Liver (tissue), 3 donors: ENCODE data around the gene TTYH3.

Experiments
- EGR1 ChIP-seq, 2 donors: IDR thresholded peaks; 2 replicates each; pipeline ENCODE4 v1.6.1; 2016 to 2018; ENCODE audit warnings: antibody characterized with exemption in 2 of 2, low read depth in 2 of 2
- JUND ChIP-seq, 2 donors: IDR thresholded peaks; 2 replicates each; pipeline ENCODE4 v1.6.1; 2016; ENCODE audit warnings: antibody characterized with exemption in 2 of 2
- RAD21 ChIP-seq, 2 donors: IDR thresholded peaks; 2 replicates each; pipeline ENCODE4 v1.6.1; 2016; ENCODE audit warnings: antibody characterized with exemption in 2 of 2, mild to moderate bottlenecking in 2 of 2
- TAF1 ChIP-seq: conservative IDR thresholded peaks from 2 replicates; pipeline ENCODE4 v1.6.1; 2016; ENCODE audit warnings: antibody characterized with exemption, mild to moderate bottlenecking
- TF ChIP-seq, protein P1 (sequence below): IDR thresholded peaks from 2 replicates; pipeline ENCODE4 v1.6.1; 2016; ENCODE audit warnings: antibody characterized with exemption
- TF ChIP-seq, protein P2 (sequence below): fragments of 150-350 bp; IDR thresholded peaks from 2 replicates; pipeline ENCODE4 v1.5.1; 2017; ENCODE audit warnings: improper control_type of control experiment, low read depth, low read length; ENCODE audit not compliant: missing input control
- TF ChIP-seq, protein P3 (sequence below): IDR thresholded peaks from 2 replicates; pipeline ENCODE4 v1.6.1; 2016; ENCODE audit warnings: antibody characterized with exemption
- donor health status: healthy.
- donor health status: healthy.

DNA sequence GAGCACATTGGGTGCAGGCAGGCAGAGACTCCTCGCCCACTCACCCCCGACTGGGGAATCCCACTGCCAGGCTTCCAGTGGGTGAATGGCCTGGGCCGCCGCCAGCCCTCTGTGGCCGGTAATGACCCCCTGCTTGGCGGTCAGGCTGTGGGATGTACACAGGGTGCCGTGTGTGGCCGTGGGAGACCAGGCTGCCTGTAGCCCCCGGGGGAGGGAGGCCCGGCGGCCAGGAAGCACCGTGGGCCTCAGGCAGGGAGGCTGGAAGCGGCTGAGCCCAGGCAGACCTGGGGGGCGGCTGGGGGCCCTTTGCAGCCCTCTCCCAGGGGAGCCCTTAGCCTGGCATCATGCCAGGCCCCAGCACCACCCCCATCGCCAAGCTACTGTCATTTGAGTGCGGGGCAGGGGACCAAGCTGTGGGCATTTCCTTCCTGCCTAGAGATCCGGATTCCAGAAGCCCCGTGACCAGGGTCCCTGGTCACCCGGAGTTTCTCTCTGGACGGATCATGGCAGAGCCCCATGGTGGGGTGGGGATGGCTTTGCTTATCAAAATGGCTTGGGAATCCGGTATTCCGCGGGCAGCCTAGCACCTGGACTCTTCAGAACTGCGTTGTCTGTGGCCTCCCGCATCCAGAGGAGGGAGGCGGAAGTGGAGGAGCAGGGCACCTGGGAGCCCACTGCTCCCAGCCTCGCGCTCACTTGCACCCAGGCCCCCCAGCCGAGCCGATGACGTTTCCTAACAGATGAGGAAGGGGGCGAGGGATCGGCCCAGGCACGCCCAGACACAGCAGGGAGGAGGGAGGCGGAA is 1.1 kb downstream of the TTYH3 start:
- TF ChIP-seq, protein P1, sequence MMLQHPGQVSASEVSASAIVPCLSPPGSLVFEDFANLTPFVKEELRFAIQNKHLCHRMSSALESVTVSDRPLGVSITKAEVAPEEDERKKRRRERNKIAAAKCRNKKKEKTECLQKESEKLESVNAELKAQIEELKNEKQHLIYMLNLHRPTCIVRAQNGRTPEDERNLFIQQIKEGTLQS = no peak
- TF ChIP-seq, protein P2, sequence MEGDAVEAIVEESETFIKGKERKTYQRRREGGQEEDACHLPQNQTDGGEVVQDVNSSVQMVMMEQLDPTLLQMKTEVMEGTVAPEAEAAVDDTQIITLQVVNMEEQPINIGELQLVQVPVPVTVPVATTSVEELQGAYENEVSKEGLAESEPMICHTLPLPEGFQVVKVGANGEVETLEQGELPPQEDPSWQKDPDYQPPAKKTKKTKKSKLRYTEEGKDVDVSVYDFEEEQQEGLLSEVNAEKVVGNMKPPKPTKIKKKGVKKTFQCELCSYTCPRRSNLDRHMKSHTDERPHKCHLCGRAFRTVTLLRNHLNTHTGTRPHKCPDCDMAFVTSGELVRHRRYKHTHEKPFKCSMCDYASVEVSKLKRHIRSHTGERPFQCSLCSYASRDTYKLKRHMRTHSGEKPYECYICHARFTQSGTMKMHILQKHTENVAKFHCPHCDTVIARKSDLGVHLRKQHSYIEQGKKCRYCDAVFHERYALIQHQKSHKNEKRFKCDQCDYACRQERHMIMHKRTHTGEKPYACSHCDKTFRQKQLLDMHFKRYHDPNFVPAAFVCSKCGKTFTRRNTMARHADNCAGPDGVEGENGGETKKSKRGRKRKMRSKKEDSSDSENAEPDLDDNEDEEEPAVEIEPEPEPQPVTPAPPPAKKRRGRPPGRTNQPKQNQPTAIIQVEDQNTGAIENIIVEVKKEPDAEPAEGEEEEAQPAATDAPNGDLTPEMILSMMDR = no peak
- no peak for TF ChIP-seq TAF1
- TF ChIP-seq JUND (IDR thresholded peaks at IDR 0.05) = no peak
- no peak for TF ChIP-seq RAD21 (IDR thresholded peaks at IDR 0.05)
- TF ChIP-seq, protein P3, sequence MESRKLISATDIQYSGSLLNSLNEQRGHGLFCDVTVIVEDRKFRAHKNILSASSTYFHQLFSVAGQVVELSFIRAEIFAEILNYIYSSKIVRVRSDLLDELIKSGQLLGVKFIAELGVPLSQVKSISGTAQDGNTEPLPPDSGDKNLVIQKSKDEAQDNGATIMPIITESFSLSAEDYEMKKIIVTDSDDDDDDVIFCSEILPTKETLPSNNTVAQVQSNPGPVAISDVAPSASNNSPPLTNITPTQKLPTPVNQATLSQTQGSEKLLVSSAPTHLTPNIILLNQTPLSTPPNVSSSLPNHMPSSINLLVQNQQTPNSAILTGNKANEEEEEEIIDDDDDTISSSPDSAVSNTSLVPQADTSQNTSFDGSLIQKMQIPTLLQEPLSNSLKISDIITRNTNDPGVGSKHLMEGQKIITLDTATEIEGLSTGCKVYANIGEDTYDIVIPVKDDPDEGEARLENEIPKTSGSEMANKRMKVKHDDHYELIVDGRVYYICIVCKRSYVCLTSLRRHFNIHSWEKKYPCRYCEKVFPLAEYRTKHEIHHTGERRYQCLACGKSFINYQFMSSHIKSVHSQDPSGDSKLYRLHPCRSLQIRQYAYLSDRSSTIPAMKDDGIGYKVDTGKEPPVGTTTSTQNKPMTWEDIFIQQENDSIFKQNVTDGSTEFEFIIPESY = no peak
- peak in 1 of 2 donors; percentile 30 for TF ChIP-seq EGR1 (IDR thresholded peaks at IDR 0.05; ENCODE audit: low read depth in 2 of 2)
